Adrenal gland (tissue), 5 donors: ENCODE data around the gene CNRIP1.

Experiments
- POLR2A ChIP-seq, 2 donors: fragments of 450-650 bp; IDR thresholded peaks; one replicate each; pipeline ENCODE4 v1.6.1; 2017; ENCODE audit warnings: antibody characterized with exemption in 2 of 2, mild to moderate bottlenecking in 2 of 2, moderate library complexity in 1 of 2
- TF ChIP-seq, protein P1 (sequence below), 6 experiments: fragments of 450-650 bp in 4 of 6; fragments of 200-600 bp in 2 of 6; sonication (generic) in 1 of 6; IDR thresholded peaks; 1 replicate in 5 of 6; 2 replicates in 1 of 6; pipeline versions ENCODE4 v1.5.1 to v1.8.0; 2016 to 2021; ENCODE audit warnings: antibody characterized with exemption in 6 of 6, mild to moderate bottlenecking in 2 of 6, moderate library complexity in 1 of 6
- donor health status: DM: no; HTN: no; CAD: no.

DNA sequence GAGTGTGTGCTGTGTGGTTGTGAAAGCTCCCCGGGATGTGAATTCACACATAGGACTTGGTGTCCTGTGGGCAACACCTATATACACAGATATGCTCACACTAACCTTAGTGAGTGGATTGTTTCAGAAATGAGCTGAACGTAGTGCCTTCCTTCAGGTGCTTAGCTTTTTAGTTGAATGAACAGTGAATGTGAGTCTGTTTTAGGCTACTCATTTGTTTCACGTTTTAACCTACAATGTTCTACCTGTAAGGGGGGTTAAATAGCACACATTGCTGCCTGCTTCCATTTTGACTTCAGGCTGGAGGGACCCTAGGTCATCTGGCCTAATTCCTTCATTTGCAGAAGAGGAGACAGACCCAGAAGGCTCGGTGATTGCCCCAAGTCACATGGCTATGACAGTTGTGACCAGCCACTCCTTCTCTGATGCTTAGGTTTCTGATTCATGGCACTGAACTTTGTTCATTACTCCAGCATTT is 46.4 kb upstream of the CNRIP1 start:
- TF ChIP-seq, protein P1, sequence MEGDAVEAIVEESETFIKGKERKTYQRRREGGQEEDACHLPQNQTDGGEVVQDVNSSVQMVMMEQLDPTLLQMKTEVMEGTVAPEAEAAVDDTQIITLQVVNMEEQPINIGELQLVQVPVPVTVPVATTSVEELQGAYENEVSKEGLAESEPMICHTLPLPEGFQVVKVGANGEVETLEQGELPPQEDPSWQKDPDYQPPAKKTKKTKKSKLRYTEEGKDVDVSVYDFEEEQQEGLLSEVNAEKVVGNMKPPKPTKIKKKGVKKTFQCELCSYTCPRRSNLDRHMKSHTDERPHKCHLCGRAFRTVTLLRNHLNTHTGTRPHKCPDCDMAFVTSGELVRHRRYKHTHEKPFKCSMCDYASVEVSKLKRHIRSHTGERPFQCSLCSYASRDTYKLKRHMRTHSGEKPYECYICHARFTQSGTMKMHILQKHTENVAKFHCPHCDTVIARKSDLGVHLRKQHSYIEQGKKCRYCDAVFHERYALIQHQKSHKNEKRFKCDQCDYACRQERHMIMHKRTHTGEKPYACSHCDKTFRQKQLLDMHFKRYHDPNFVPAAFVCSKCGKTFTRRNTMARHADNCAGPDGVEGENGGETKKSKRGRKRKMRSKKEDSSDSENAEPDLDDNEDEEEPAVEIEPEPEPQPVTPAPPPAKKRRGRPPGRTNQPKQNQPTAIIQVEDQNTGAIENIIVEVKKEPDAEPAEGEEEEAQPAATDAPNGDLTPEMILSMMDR (IDR thresholded peaks at IDR 0.05) = no peak
- TF ChIP-seq POLR2A (IDR thresholded peaks at IDR 0.05) = no peak
